ENCODE results near the gene SYNGR3.
"Not testable (repeated sequence)": the region's sequence is repeated elsewhere in the genome, so short reads cannot be mapped to it uniquely, and the experiment has no call there.

The SYNGR3 gene

DNA sequence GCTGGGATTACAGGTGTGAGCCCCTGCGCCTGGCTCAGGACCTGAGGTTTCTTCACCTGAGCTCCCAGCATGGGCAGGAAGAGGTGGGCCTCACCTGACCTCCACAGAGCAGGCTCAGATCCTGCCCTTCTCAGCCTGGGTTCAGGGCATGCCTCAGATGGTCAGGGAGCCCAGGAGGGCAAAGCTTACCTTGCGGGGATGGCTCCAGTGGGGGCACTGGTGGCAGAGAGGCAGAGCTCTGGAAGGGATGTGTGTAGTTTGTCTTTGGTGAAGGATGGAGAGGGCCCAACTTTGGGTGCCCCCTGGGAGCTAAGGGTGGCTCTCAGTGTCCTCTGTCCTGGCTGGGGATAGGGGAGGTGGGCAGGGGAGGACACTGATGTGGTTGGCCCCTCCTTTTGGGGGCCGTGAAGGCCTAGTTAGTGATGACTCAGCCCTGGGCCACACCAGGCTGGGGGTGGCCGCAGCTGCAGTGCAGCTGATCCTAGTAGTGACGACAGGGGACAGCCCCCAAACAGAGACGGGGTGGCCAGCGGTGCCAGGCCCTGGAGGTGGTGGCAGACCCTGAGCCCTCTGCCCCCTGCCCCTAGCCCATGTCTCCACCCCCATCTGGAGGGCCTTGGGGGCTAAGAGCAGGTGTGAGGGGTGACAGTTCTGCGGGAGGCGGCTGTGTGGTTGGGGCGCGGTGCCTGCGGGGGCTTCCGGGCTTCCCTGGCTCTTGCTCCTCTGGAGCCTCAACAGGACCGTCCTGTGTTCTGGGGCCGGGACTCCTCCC is 42.7 kb downstream of the SYNGR3 start:
- no peak for DNase-seq

DNA sequence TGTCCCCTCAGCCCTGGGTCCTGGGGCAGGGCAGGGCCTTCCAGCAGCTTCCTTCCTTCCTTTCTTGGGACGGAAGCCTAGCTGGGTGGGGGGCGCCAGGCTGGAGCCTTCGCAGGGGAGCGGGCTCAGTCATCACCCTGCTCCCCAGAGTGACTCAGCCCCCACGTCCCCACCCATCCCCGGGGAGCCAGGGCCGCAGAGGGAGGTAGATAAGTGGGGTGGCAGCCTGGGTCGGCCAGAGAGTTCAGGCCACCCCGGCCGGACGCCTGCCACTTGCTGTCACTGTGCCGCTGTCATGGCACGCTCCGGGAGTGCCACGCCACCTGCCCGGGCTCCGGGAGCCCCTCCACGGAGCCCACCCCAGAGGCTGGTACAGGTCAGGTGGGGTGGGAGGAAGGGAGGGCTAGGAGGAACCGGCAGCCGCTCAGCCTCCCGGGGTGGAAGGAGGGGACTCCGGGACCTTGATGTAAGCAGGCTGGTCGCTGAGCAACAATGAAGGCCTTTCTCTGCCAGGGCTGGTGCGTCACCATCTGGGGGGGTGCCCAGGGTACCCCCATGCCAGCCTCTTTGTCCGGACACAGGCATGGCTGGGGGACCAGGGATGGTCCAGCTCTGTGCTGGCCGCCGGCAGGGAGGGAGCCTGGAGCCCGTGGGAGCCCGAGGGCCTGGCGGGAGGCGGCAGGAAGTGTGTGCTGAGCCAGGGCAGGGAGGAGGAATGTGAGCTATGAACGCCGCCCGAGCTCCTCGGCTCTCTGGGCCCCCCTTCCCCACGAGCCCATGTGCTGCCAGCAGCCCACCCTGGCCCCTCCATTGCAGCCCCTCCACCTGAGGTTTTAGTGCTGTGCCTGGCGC is 43.5 kb downstream of the SYNGR3 start:
- no peak for DNase-seq

DNA sequence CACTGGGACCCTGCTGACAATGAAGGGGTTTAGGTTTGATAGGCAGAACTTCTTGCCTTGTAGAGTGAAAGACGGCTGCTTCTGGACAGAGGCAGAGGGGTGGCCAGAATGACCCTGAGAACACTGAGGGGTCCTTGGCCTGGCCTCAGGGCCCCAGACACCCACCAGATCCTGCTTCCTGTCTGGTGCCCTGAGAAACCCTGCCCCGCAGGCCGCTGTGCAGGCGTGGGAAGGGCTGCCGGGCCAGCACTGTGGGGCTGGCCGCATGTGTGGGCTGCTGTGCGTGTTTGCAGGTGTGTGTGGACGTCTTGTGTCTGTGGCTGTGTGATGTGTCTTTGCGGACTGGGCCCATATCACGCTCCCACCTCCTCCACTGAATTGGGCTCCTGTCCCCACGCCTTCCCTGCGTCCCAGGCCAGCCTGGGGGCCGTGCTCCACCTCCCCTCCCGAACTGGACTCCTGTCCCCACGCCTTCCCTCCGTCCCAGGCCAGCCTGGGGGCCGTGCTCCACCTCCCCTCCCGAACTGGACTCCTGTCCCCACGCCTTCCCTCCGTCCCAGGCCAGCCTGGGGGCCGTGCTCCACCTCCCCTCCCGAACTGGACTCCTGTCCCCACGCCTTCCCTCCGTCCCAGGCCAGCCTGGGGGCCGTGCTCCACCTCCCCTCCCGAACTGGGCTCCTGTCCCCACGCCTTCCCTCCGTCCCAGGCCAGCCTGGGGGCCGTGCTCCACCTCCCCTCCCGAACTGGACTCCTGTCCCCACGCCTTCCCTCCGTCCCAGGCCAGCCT is 44.3 kb downstream of the SYNGR3 start:
- not testable (repeated sequence) for DNase-seq

DNA sequence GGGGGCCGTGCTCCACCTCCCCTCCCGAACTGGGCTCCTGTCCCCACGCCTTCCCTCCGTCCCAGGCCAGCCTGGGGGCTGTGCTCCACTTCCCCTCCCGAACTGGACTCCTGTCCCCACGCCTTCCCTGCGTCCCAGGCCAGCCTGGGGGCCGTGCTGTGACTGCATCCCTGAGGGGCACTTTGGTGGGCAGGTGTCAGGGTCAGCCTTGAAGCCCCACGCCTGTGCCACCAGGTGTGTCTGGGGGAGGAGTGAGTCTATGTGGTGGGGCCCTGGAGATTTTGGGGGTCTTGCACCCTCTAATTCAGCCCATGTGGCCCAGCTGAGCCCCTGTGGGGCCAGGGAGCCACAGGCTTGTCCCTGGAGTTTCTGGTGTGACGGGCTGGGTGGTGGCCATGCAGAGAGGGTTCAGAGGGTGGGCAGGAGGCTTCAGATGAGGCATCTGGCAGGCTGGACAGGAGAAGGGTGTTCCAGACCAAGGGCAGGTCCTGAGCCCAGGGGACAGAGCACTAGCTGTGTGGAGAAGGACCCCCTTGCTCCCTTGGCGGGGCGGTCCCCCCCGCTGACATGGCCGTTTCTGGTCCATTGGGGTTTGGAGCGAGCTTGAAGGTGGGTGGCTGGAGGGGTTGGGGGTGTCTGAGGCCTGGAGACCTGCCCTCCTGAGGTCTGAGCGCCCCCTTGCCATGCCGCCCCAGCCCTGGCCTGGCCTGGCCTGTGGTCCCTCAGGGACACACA is 45.1 kb downstream of the SYNGR3 start:
- DNase-seq, result no peak

DNA sequence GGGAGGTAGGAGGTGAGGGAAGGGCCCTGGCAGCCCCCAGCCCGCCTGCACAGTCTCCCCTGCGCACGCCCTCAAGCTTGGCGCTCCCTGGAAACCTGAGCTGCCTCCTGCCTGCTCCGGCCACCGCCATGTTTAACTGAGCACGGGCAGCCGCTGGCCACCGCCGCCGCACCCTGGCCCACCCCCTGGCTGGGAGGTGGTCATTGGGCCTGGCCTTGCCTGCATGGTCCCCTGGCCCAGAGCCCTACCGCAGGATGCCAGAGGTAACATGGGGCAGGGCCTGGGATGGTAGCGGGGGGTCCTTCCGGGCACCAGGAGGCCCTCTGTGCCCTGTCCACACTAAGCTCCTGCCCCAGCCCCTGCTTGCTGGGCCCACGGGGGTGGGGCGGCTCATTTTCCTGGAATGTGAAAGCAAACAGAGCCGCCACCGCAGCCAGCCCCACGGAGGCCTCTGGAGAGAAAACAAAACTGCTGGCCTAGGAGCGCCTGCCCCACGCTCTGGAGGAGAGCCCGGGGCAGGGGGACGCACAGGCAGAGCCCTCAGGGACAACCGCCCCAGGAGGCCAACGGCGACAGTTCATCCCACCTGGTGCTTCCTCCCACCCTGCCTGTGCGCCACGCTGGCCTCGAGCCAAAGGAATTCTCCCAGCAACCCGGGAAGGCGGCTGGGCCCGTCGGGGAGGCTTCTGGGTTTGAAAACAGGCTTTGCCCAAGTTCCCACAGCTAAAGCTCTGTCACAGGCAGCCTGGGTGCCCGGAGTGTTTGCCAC is 45.8 kb downstream of the SYNGR3 start:
- DNase-seq, result no peak

DNA sequence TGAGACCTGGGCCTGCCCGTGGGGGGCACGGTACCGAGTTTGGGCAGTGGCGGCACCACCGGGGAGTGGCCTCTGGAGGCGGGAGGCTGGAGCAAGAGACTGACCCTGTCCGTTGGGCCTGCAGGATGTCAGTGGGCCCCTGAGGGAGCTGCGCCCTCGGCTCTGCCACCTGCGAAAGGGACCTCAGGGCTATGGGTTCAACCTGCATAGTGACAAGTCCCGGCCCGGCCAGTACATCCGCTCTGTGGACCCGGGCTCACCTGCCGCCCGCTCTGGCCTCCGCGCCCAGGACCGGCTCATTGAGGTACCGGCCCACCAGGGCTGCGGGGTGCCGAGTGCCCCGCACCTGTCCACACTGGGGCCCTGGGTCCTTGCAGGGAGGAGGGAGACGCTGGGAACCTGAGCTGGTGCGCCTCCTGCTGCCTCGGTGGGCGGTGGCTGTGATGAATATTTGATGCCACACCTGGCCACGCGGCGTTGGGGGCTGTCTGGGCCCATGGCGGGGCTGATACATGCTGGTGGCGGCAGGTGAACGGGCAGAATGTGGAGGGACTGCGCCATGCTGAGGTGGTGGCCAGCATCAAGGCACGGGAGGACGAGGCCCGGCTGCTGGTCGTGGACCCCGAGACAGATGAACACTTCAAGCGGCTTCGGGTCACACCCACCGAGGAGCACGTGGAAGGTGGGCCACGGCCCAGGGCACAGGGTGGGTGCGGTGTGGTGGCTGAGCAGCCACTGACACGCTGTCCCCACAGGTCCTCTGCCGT is 46.6 kb downstream of the SYNGR3 start:
- no peak for DNase-seq

DNA sequence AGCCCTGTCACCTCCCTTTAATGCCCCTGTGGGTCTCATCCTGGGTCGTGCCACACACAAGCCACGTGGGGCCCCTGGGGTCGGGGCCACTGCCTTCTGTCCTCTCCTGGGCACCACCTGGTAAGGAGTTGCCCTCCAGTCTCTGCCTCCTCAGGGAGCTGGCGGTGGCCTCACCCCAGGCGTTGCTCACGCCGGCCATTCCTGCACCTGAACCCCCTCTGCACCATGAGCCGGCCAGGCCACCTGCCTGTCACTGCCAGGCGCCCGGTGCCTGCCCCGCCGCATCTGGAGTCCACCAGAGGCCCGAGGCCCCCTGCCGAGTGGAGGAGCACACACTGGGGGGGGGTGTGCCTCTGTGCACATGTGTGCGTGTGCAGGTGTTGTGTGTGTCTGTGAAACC is 47.3 kb downstream of the SYNGR3 start:
- no peak for DNase-seq

DNA sequence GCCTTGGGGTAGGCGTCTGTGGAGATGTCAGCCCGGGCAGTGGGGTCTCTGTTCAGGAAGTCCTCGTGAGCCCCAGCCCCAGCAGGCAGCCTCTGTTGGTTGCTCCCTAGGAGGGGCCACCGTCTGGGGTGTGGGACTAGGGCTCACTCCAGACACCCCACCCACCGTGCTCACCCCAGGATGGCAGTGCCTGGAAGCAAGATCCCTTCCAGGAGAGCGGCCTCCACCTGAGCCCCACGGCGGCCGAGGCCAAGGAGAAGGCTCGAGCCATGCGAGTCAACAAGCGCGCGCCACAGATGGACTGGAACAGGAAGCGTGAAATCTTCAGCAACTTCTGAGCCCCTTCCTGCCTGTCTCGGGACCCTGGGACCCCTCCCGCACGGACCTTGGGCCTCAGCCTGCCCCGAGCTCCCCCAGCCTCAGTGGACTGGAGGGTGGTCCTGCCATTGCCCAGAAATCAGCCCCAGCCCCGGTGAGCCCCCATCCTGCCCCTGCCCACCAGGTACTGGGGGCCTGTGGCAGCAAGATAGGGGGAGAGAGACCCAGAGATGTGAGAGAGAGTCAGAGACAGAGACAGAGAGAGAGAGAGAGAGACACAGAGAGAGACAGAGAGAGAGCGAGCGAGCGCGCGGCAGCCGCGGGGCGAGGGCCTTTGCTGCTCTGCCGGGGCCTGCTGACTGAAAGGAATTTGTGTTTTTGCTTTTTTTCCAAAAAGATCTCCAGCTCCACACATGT is 48.0 kb downstream of the SYNGR3 start:
- no peak for DNase-seq

DNA sequence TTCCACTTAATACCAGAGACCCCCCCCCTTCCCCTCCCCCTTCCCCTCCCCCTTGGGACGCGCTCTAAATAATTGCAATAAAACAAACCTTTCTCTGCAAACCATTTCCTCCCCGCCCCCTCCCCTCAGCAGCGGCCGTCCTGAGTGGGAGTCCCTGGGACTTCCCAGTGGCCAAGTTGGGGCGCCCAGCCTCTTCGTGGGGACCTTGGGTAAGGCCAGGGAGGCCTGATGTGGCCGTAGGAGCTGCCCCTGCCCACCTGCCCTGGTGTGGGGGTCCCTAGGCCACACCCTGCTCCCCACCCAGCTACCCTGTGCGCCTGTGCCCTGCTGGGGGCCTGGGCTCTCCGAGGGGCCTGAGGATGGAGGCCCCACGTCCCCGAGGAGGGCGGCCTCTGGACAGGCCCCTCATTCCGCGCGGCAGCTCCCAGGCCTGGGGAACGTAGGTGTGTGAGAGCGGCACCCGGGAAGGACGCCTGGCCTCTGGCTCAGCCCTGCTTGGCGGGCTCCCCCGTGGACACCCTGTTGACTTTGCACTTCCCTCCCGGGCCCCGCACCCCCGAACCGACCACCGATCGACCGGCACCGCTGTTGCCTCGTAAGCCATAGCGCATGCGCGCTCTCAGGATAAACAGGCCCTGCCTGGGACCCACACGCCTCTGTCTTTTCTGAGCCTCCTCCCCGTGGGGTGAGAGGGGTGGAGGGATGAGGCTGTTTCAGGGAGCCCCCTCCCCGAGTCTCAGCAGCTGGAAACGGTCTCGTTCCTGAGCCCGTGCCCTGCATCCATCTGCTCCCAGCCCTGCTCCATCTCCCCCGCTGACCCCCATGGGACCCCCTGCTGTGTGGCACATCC is 48.8 kb downstream of the SYNGR3 start:
- no peak for DNase-seq

DNA sequence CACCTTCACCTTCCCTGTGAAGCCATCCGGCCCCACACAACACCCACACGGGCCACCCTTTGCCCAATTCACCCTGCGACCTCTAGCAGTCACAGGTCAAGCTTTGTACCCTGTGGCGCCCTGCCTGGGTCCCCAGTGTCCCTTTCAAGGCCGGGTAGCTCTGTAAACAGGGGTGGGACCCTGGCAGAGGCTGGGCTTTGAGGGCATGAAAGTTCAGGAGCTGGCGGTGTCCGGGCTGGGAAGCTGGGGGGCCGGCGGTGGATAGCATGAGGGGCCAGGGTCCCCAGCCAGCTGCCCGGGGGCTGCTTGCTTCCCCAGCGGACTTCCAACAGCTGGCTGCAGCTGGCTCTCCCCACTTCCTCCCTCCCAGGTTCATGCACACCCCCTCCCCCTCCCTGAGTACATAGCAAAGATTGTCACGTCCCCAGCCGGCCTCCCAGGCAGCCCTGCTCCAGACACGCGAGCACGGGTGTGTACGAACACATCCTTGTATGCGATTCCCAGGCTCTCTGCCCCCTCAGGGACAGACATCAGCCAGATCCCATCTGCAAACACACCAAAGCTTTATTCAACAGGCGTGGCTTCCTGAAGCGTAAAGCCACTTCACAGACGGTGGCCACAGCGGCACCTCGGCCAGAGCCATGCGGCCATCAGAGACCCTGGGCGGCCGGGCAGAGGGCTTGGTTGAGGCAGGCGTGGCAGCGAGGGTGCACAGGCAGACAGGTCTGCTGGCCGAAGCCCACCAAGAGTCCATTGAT is 49.7 kb downstream of the SYNGR3 start:
- no peak for DNase-seq

DNA sequence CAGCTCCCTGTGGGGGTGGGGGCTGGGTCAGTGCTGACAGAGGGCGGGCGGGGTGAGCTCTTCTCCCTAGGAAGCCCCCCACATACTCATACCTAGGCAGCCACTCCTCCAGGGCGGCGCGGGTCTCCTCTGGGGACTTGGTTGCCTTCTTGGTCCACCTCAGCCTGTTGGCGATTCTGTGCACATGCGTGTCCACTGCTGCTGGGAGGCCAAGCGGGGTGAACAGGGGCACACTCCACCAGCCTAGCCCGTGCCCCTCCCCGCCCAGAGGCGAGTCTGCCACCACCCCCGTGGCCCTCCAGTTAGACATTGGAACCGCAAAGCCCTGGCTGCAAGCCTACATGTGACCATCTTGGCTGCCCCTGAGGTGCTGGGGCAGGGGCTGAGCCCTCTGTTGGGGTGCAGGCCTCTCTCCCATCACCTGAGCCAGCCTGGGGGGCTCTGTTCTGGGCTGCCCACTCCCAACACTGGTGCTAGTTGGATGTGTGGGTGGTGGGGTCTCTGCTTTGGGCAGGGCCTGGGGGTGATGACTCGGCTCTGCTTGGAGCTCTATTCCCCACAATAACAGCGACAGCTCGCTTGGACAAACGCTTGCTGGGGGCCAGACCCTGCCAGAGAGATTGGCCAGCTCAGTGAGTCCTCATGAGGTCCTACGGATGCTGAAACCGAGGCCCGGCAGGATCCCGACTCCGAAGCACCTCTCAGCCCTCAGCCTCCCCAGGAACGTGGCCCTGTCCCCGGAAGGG is 50.4 kb downstream of the SYNGR3 start:
- DNase-seq, result no peak

DNA sequence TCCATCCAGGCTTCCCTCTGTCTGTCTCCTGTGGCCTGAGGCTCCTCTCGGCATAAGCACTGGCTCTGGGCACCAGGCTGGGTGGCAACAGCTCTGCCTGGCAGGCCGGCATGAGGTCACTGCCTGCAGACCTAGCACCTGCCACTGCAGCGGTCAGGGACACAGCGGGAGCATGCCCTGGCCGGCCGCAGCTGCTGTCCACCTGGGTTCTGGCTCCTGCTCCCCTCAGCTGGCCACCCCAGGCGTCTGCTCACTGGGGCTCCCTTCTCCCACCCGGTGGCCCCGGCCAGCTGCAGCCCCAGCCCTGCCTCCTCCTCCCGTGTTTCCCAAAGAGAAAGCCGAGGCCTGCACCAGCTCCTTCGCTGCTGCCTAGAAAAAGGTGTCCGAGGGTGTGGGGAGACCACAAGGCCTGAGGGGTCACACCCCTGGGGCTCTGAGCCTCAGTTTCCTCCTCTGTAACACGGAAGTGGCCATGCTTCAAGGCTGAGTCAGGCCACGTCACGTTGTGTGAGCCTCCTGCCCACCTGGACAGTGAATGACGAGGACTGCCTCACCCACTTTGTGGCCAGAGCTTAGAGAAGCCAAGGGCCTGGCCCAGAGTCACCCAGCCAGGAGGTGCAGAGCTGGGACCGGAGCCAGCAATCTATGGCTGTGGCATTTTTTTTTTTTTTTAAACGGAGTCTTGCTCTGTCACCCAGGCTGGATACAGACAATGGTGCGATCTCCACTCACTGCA is 51.2 kb downstream of the SYNGR3 start:
- DNase-seq, result no peak

DNA sequence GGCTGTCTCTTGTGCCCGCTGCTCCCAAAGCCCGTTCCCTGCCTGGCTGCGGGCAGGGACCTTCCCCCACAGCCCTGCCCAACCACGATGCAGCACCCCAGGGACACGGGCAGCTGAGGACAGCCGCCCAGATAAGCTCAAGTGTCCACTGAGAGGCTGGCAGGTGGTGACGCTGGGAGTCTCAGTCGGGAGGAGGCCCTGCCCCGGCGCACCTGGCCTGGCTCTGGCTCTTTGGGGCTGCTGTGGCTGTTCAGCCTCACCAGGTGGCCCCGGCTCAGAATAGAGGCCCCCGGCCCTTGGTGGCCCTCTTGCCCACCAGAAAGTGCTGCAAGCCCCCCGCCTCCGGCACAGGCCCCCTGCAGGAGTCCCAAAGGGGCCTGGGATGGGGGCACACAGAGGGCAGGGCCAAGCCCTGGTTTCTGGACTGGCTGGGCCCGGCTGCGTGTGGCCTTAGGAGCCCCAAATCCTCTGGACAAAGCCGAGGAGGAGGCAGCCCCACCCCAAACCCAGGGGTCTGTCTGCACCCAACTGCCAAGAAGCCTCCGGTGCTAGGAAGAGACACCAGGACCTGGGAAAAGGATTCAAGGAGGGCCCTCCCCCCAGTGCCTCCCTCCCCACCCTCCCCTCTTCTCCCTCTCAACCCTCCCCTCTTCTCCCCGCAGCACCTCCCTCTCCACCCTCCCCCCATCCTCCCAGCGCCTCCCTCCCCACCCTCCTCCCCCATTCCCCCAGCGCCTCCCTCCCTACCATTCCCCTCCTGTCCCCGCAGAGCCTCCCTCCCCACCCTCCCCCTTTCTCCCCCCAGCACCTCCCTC is 52.6 kb downstream of the SYNGR3 start:
- no peak for DNase-seq

DNA sequence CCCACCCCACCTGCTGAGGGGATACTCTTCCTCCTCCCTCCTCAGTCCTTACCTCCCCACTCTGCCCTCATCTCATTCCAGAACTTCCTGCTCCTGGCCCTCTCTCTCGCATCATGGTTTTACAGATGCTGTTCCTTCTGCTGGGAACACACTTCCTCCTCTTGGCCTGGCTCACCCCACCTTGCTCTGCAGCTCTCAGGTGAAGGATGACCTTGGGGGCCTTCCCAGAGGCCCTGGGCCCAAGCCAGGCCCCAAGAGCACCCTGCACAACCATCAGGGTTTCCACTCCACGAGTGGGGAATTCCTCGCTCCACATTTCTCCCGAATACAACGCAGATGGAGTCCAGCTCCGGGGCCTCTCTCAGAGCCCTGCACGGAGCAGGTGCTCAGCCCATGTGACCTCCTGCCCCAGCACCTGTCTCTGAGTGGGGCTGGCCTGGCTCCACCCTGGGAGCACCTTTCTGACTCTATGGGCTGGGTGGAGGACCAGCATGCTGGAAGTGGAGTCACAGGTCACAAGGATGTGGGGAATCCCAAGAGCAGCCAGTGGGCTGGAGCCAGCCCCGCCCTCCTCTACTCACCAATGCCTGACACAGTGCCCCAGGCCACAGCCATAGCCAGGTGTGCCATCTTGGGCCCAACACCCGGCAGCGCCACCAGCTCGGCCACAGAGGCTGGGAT is 53.4 kb downstream of the SYNGR3 start:
- no peak for DNase-seq
